HCT116 (cell line): ENCODE data around the gene DGCR6L. TPM values are rescaled to one million over a fixed set of nuclear protein-coding genes. Genes with fewer than 3 reads are reported as not detected.

ENCODE experiments used
- EGR1 ChIP-seq: IDR thresholded peaks from 2 replicates; pipeline ENCODE4 v1.6.1; 2012; ENCODE audit warnings: low read depth
- JUND ChIP-seq: IDR thresholded peaks from 2 replicates; pipeline ENCODE4 v1.6.1; 2012
- MAX ChIP-seq: IDR thresholded peaks from 2 replicates; pipeline ENCODE4 v1.6.1; 2012
- POLR2AphosphoS5 ChIP-seq: IDR thresholded peaks from 2 replicates; pipeline ENCODE4 v1.6.1; 2011; ENCODE audit warnings: mild to moderate bottlenecking, low read depth, low read length, moderate library complexity
- RAD21 ChIP-seq: IDR thresholded peaks from 2 replicates; pipeline ENCODE4 v1.6.1; 2012; ENCODE audit warnings: low read depth, mild to moderate bottlenecking
- TCF7L2 ChIP-seq: IDR thresholded peaks from 2 replicates; pipeline ENCODE4 v1.7.0; 2011; ENCODE audit warnings: borderline replicate concordance, inconsistent platforms; ENCODE audit not compliant: insufficient read depth, insufficient read length; ENCODE audit errors: extremely low read depth
- total RNA-seq: library from RNA; stranded (reverse); gene quantifications from one replicate; pipeline ENCODE4 v1.2.1, GENCODE V29; 2021; ENCODE audit not compliant: unreplicated experiment
- TF ChIP-seq, protein P1 (sequence below): IDR thresholded peaks from 2 replicates; pipeline ENCODE4 v1.6.1; 2012; ENCODE audit warnings: low read depth

DGCR6L gene
- total RNA-seq, 1 experiment from 2014 or later = 44.9 TPM

- TF ChIP-seq, protein P1, sequence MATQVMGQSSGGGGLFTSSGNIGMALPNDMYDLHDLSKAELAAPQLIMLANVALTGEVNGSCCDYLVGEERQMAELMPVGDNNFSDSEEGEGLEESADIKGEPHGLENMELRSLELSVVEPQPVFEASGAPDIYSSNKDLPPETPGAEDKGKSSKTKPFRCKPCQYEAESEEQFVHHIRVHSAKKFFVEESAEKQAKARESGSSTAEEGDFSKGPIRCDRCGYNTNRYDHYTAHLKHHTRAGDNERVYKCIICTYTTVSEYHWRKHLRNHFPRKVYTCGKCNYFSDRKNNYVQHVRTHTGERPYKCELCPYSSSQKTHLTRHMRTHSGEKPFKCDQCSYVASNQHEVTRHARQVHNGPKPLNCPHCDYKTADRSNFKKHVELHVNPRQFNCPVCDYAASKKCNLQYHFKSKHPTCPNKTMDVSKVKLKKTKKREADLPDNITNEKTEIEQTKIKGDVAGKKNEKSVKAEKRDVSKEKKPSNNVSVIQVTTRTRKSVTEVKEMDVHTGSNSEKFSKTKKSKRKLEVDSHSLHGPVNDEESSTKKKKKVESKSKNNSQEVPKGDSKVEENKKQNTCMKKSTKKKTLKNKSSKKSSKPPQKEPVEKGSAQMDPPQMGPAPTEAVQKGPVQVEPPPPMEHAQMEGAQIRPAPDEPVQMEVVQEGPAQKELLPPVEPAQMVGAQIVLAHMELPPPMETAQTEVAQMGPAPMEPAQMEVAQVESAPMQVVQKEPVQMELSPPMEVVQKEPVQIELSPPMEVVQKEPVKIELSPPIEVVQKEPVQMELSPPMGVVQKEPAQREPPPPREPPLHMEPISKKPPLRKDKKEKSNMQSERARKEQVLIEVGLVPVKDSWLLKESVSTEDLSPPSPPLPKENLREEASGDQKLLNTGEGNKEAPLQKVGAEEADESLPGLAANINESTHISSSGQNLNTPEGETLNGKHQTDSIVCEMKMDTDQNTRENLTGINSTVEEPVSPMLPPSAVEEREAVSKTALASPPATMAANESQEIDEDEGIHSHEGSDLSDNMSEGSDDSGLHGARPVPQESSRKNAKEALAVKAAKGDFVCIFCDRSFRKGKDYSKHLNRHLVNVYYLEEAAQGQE = no peak
- no peak for TF ChIP-seq MAX
- TF ChIP-seq EGR1 = no peak
- TF ChIP-seq POLR2AphosphoS5 = no peak
- TF ChIP-seq TCF7L2 = no peak
- TF ChIP-seq JUND = no peak
- no peak for TF ChIP-seq RAD21
Measured at GRCh38 chr22:20271114-20271994, 48.5 kb downstream of the DGCR6L start (continued).
